ENCODE data around the gene PLXNB3. TPM values are rescaled to one million over a fixed set of nuclear protein-coding genes. Genes with fewer than 3 reads are reported as not detected.

The PLXNB3 gene
- total and polyA plus RNA-seq, 2 of the 13 experiments (the other 11 are each of a cell fraction or from before 2014, with no cell fraction given), result 3.0 to 6.9 TPM

Other genes starting within 250 kb of the PLXNB3 start
- gene ATP2B3, start 246.6 kb upstream of the PLXNB3 start, total RNA-seq (2016; rRNA removed; fragmentation: Illumina TruSeq; extraction: Trizol), result not detected in 2 replicates
- not detected in 2 replicates for gene ATP2B3, start 246.6 kb upstream of the PLXNB3 start, polyA plus RNA-seq (2011; rRNA removed)
- 23.7 and 25.5 TPM in 2 replicates for gene CCNQ, start 165.1 kb upstream of the PLXNB3 start, total RNA-seq (2016; rRNA removed; fragmentation: Illumina TruSeq; extraction: Trizol)
- gene CCNQ, start 165.1 kb upstream of the PLXNB3 start, polyA plus RNA-seq (2011; rRNA removed), result 15.0 and 22.0 TPM in 2 replicates
- 357 and 435 TPM in 2 replicates for gene DUSP9, start 117.0 kb upstream of the PLXNB3 start, total RNA-seq (2016; rRNA removed; fragmentation: Illumina TruSeq; extraction: Trizol)
- 235 and 335 TPM in 2 replicates for gene DUSP9, start 117.0 kb upstream of the PLXNB3 start, polyA plus RNA-seq (2011; rRNA removed)
- gene PNCK, start 90.4 kb upstream of the PLXNB3 start, total RNA-seq (2016; rRNA removed; fragmentation: Illumina TruSeq; extraction: Trizol), result not detected in 2 replicates
- gene PNCK, start 90.4 kb upstream of the PLXNB3 start, polyA plus RNA-seq (2011; rRNA removed), result 33.1 and 55.3 TPM in 2 replicates
- gene SLC6A8, start 76.3 kb upstream of the PLXNB3 start, total RNA-seq (2016; rRNA removed; fragmentation: Illumina TruSeq; extraction: Trizol), result 9.0 and 13.9 TPM in 2 replicates
- 176 and 264 TPM in 2 replicates for gene SLC6A8, start 76.3 kb upstream of the PLXNB3 start, polyA plus RNA-seq (2011; rRNA removed)
- 101 and 178 TPM in 2 replicates for gene BCAP31, start 39.9 kb upstream of the PLXNB3 start, total RNA-seq (2016; rRNA removed; fragmentation: Illumina TruSeq; extraction: Trizol)
- 139 and 155 TPM in 2 replicates for gene BCAP31, start 39.9 kb upstream of the PLXNB3 start, polyA plus RNA-seq (2011; rRNA removed)
- 10.1 and 15.9 TPM in 2 replicates for gene ABCD1, start 39.4 kb upstream of the PLXNB3 start, total RNA-seq (2016; rRNA removed; fragmentation: Illumina TruSeq; extraction: Trizol)
- gene ABCD1, start 39.4 kb upstream of the PLXNB3 start, polyA plus RNA-seq (2011; rRNA removed), result 11.4 and 15.4 TPM in 2 replicates
- 0.22 TPM in 1 of 2 replicates, not detected in the other for gene SRPK3, start 16.8 kb downstream of the PLXNB3 start, total RNA-seq (2016; rRNA removed; fragmentation: Illumina TruSeq; extraction: Trizol)
- 0.10 and 0.30 TPM in 2 replicates for gene SRPK3, start 16.8 kb downstream of the PLXNB3 start, polyA plus RNA-seq (2011; rRNA removed)
- 16.2 and 18.7 TPM in 2 replicates for gene IDH3G, start 30.1 kb downstream of the PLXNB3 start, total RNA-seq (2016; rRNA removed; fragmentation: Illumina TruSeq; extraction: Trizol)
- gene IDH3G, start 30.1 kb downstream of the PLXNB3 start, polyA plus RNA-seq (2011; rRNA removed), result 35.5 and 36.0 TPM in 2 replicates
- 124 and 214 TPM in 2 replicates for gene SSR4, start 30.4 kb downstream of the PLXNB3 start, total RNA-seq (2016; rRNA removed; fragmentation: Illumina TruSeq; extraction: Trizol)
- 288 and 319 TPM in 2 replicates for gene SSR4, start 30.4 kb downstream of the PLXNB3 start, polyA plus RNA-seq (2011; rRNA removed)
- gene PDZD4, start 66.3 kb downstream of the PLXNB3 start, total RNA-seq (2016; rRNA removed; fragmentation: Illumina TruSeq; extraction: Trizol), result not detected in 2 replicates
- 0.03 TPM in 1 of 2 replicates, not detected in the other for gene PDZD4, start 66.3 kb downstream of the PLXNB3 start, polyA plus RNA-seq (2011; rRNA removed)
- gene L1CAM, start 121.9 kb downstream of the PLXNB3 start, total RNA-seq (2016; rRNA removed; fragmentation: Illumina TruSeq; extraction: Trizol), result 1.1 and 1.4 TPM in 2 replicates
- gene L1CAM, start 121.9 kb downstream of the PLXNB3 start, polyA plus RNA-seq (2011; rRNA removed), result 2.0 and 5.0 TPM in 2 replicates
- gene AVPR2, start 140.4 kb downstream of the PLXNB3 start, total RNA-seq (2016; rRNA removed; fragmentation: Illumina TruSeq; extraction: Trizol), result not detected in 2 replicates
- gene AVPR2, start 140.4 kb downstream of the PLXNB3 start, polyA plus RNA-seq (2011; rRNA removed), result not detected in 2 replicates
- gene ARHGAP4, start 162.0 kb downstream of the PLXNB3 start, total RNA-seq (2016; rRNA removed; fragmentation: Illumina TruSeq; extraction: Trizol), result 0.64 TPM in 1 of 2 replicates, not detected in the other
- 0.57 and 1.1 TPM in 2 replicates for gene ARHGAP4, start 162.0 kb downstream of the PLXNB3 start, polyA plus RNA-seq (2011; rRNA removed)
- gene NAA10, start 170.8 kb downstream of the PLXNB3 start, total RNA-seq (2016; rRNA removed; fragmentation: Illumina TruSeq; extraction: Trizol), result 51.1 and 51.7 TPM in 2 replicates
- 49.1 and 49.2 TPM in 2 replicates for gene NAA10, start 170.8 kb downstream of the PLXNB3 start, polyA plus RNA-seq (2011; rRNA removed)
- 0.77 and 1.4 TPM in 2 replicates for gene RENBP, start 180.4 kb downstream of the PLXNB3 start, total RNA-seq (2016; rRNA removed; fragmentation: Illumina TruSeq; extraction: Trizol)
- gene RENBP, start 180.4 kb downstream of the PLXNB3 start, polyA plus RNA-seq (2011; rRNA removed), result 2.0 and 2.6 TPM in 2 replicates
- gene HCFC1, start 207.6 kb downstream of the PLXNB3 start, total RNA-seq (2016; rRNA removed; fragmentation: Illumina TruSeq; extraction: Trizol), result 17.8 and 24.0 TPM in 2 replicates
- 5.8 TPM in 2 replicates for gene HCFC1, start 207.6 kb downstream of the PLXNB3 start, polyA plus RNA-seq (2011; rRNA removed)
- 1.7 and 2.2 TPM in 2 replicates for gene TMEM187, start 208.5 kb downstream of the PLXNB3 start, total RNA-seq (2016; rRNA removed; fragmentation: Illumina TruSeq; extraction: Trizol)
- gene TMEM187, start 208.5 kb downstream of the PLXNB3 start, polyA plus RNA-seq (2011; rRNA removed), result 6.2 and 6.7 TPM in 2 replicates

All from HepG2 (cell line).